Midbrain (tissue), 1 donor: Measurements from ENCODE around the gene KRTAP10-8.
"Not testable (repeated sequence)": the region's sequence is repeated elsewhere in the genome, so short reads cannot be mapped to it uniquely, and the experiment has no call there.

ENCODE experiments used
- DNase-seq: peaks from one replicate; lab custom pipeline; 2025; lab: John Stamatoyannopoulos, UW

KRTAP10-8 gene

GRCh38 chr21:44599264-44600029 lies 12.4 kb upstream of the KRTAP10-8 start:
- no peak for DNase-seq

- not testable (repeated sequence) for DNase-seq
Measured at GRCh38 chr21:44600118-44600978, 11.5 kb upstream of the KRTAP10-8 start, which contains the start of gene KRTAP10-7. Gene KRTAP10-7 (plus strand): TSS chr21:44600597. CDS start chr21:44600622, 25 bp downstream.

- not testable (repeated sequence) for DNase-seq
Measured at GRCh38 chr21:44601091-44601490, 10.8 kb upstream of the KRTAP10-8 start.

DNA sequence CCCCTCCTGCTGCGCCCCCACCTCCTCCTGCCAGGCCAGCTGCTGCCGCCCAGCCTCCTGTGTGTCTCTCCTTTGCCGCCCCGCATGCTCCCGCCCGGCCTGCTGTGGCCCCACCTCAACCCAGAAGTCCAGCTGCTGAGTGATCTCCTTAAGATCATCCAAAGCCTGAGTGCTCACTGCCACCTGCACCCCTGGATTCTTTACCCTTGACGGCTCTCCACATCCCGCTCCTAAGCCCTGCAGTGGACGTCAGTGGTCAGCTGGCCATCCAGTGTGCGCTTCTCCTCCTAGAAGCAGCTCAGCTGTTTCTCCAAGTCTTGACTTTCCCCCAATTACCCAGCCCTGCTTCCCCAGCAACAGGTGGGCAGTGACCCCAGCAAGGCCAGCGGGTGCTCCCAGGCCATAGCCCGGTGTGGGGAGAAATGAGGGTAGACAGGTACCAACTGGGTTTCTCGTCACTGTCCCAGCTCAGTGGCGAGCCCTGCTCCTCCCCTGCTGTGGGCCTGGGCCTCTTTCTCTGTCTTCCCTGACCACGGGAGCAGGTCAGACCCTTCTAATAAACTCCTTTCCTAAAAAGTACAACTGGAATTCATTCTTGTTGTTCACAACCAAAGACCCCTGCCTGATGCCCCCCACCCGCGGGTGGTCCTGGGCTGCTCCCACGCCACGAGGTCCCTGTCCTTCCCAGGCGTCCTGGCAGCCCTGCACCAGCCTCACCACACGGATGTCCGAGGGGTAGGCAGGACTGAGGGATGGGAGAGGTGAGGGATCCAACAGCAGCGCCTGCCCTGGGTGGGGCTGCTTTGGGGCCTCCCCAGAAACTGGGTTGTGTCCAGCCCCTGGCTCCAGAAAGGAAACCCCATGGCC lies 10.1 kb upstream of the KRTAP10-8 start:
- no peak for DNase-seq

DNA sequence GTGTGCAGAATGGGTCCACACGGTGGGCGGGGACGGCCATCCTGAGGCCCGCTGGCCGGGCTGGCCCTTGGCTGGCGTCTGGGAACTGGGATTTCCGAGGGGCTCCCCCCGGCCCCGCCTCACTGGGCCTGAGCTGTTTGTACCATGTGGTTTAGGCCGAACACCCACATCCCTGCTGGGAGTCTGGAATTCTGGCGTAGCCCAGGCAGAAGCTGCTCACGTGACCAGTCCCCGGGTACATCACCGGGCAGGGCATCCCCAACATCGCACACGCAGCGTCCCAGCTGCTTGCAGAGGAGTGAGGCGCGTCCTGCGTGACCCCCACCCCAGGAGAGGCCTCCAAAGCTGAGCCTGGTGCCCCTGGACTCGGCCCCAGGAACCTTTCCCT lies 9.4 kb upstream of the KRTAP10-8 start:
- DNase-seq, result no peak

DNA sequence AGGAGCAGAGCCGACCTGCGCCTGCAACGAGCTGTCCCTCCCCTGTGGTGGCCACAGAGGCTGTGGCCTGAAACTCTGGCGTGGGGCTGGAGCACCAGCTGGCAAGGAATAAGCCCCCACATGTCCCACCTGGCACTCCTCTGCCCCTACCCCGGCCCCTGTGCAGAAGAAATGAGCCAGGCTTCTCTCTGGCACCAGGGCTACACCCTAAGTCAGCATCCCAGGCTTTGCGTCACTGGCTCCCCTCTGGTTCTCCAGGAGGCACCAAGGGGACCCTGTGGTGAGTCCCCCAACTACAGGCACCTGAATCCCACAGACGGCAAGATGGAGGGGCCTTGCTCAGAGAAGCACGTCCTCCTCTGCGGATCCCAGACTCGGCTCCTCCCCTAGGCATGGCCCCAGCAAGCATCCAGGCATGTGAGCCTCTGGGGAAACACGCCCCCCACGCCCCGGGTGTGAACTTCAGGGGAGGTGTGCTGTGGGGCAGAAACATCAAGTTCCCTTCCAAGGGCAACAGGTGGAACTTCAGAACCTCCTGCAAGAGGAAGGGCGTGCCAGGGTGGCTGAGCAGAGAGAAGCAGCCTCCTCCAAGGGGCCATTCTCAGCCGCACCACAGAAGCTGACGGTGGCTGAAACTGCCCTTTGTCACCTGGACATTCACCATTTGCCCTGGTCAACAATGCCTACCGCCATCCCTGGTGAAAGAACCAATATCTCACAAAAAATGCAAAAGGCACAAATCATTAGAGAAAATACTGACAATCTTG lies 8.6 kb upstream of the KRTAP10-8 start:
- no peak for DNase-seq

DNA sequence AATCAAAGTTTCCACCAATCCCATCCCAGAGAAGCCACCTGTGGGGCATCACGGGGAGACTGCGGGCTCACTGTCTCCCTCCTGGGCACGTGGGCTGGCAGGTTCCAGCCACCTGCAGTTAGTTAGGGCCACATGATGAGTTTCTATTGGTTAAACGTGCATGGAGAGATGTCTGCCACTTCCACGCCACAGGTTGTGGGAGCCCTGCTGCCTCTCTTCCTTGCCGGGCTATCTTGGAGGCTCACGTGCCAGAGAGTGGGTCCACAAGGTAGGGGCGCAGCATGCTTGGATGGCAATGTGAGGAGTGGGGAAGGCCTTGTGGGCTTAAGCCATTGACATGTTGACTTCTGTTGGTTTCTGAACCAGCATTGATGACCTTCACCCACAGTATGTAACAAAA lies 8.0 kb upstream of the KRTAP10-8 start:
- DNase-seq, result no peak

- no peak for DNase-seq
Measured at GRCh38 chr21:44606495-44606894, 5.4 kb upstream of the KRTAP10-8 start.

GRCh38 chr21:44609193-44609592 lies 2.7 kb upstream of the KRTAP10-8 start:
- DNase-seq, result no peak

DNA sequence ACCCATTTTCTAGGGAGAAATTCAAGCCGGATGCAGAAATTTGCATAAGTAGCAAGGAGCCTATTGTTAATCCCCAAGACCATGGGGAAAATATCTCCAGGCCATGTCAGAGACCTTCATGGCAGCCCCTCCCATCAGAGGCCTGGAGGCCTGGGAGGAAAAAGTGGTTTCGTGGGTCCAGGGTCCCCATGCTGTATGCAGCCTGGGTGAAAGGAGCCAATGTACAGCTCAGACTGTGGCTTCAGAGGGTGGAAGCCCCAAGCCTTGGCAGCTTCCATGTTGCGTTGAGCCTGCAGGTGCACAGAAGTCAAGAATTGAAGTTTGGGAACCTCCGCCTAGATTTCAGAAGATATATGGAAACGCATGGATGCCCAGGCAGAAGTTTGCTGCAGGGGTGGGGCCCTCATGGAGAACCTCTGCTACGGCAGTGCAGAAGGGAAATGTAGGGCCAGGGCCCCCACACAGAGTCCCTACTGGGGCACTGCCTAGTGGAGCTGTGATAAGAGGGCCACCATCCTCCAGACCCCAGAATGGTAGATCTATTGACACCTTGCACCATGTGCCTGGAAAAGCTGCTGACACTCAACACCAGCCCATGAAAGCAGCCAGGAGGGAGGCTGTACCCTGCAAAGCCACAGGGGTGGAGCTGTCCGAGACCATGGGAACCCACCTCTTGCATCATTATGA lies 1.6 kb upstream of the KRTAP10-8 start:
- not testable (repeated sequence) for DNase-seq

DNA sequence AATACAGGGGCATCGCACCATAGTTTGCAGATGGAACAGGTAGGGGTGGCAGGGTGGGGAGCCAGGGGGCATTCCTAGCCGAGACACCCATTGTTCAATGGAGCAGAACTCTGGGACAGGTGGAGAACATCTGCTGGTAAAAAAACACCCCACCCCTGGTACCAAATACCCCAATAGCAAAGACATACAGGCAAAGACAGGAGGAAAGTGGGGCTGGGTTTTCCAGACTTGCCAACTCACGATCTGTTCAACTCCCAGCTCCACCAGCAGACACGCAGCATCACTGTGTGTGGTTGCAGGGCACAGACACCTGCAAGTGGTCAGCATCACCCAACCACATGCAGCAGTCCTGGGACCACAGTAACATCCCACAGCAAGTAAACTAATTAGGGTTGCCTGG lies 328 bp upstream of the KRTAP10-8 start:
- no peak for DNase-seq

DNA sequence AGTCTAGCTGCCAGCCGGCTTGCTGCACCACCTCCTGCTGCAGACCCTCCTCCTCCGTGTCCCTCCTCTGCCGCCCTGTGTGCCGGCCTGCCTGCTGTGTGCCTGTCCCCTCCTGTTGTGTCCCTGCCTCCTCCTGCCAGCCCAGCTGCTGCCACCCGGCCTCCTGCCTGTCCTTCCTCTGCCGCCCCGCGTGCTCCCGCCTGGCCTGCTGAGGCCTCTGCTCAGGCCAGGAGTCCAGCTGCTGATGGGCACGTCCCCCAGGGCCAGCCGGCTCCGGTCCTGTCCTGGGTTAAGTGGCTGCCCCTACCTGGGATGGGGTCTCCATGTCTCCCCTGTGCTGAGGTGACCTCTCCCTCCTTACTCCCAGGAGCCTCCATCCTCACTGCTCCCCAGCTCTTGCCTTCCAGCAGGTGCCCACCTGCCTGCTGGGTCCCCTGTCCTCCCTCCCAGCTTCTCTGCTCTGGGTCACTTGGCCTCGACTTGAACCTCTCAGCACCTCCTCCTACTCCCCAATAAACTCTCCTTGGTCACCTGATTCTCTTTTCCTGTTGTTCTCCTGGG lies 870 bp downstream of the KRTAP10-8 start:
- DNase-seq, result no peak

GRCh38 chr21:44613386-44614155 lies 1.7 kb downstream of the KRTAP10-8 start:
- DNase-seq, result no peak

- no peak for DNase-seq
Measured at GRCh38 chr21:44614161-44614631, 2.3 kb downstream of the KRTAP10-8 start.

DNA sequence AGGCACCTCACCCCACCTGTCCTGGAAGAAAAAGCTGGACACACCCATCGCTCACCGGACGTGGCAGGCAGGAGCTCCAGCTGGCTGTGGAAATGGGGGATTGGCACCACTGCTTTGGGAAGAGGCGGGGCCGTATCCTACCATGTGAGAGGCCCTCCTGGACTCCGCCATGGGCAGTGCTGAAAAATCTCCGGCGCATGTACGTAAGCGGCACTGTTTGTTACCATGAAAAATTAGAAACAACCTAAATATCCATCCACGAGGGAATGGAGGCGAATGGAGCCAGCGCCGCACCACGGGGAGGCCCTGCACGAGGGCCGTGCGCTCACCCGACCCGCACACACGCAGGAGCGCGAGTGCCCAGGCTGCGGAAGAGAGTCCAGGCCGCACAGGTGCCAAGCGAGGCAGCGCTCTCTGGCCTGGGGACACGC lies 3.1 kb downstream of the KRTAP10-8 start:
- no peak for DNase-seq

GRCh38 chr21:44615466-44615865 lies 3.6 kb downstream of the KRTAP10-8 start:
- DNase-seq, result no peak

GRCh38 chr21:44615911-44616590 lies 4.2 kb downstream of the KRTAP10-8 start:
- no peak for DNase-seq

DNA sequence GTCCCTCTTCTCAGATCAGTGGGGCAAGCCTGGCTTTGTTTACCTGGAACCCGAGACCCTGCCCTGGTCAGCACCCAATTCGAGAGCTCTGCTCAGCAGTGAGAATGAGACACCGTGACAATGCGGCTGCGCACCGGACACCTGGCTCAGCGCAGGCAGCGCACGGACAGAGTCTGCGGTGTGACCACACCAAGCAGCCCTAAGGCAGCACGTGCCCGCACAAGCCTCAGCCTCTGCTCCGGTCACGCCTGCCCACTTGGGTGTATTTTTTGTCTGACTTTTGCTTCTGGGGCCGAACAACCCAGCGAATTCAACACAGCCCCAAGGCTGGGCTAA lies 4.7 kb downstream of the KRTAP10-8 start:
- DNase-seq, result no peak

- DNase-seq, result no peak
Measured at GRCh38 chr21:44617071-44617501, 5.2 kb downstream of the KRTAP10-8 start.
